Stimulated activated CD8-positive, alpha-beta memory T cell treated with anti-CD3 and anti-CD28 coated beads, Interleukin-2, amount 100 ng/mL, for 1 hour (primary cell): ENCODE data around the gene GPC6.

Experiments
- DNase-seq, 2 donors: peaks; one replicate each; pipeline ENCODE4 v3.0.0-alpha.2; 2020; ENCODE audit warnings: low read depth in 2 of 2

The GPC6 gene

DNA sequence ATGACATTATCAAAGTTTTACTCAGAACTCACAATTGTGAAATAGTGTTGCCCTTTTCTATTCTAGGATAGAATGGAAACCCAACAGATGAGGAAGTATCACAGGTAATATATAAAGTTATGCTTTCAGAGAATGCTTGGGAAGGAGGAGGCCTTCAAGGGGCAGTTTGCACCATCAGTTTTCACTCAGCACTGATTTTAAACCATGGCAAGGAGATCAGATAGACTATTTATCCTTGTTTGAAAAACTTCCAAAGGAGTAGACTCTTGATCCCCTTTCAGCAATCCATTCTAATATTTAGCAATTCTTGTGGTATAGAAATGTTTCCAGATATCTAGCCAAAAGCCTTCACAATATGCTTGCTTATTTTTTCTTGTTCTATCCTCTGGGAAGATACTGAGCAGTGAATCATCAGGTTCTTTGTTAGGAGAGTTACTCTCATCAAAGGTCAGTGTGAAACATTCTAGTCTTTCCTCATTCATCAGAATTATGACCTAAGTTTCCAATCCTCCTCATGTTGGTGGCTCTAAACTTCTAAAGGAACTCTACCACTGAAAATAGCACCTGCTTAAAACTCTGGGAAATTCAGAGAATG lies 3.8 kb downstream of the GPC6 start:
- no peak for DNase-seq

DNA sequence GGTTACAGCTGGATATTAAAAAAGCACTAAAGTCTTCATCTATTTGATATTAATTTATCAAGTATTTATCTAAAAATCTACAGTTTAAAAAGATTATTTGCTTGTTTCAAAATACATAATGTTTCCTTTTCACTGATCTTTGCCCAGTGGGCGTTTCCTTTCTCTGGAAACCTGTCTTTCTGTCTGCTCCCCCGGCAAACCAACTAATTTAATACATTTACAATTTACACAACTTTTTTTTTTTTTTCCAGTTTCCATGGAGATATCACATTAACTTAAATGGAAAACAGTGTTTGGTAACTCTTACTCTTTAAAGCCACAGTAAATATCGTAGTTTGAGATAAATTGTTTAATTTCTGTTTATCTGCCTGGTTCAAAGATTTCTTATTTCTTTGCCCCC lies 5.3 kb downstream of the GPC6 start:
- DNase-seq, result no peak

GRCh38 chr13:93233997-93234416 lies 7.4 kb downstream of the GPC6 start:
- DNase-seq, result no peak

GRCh38 chr13:93234459-93234858 lies 7.9 kb downstream of the GPC6 start:
- DNase-seq, result no peak

DNA sequence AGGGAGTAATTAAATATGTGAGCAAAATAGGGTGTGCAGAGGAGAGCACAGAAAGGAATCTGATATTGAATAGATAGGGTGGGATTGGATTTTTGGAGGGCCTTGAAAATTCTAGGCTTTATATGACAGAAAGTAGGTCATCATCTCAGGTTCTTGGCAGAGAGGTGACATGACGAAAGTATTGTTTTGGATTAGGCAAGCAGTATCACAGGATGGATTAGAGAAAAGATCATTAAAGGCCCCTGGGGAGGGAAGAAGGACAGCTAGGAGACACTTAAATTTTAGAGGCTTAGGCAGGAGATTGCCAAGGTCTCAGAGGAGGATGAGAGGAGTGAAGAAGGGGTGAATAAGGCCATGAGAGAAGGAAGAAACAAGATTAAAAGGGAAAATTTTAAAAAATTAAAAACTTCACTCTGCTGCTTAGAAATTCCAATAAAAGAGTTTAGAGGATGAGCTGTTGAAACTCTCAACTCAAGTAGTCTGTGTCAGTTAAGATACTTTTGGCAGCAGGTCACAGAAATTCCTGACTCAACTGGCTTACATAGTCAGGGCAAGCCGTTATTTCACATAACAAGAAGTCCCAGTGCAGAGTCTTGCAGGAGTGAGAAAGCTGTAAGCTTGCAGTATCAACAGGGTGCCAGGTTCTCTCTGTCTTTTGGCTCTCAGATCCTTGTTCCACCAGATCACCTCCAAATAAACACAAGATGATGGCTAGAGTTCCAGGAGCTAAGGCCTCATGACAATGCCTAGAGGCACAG lies 8.8 kb downstream of the GPC6 start:
- DNase-seq, result no peak

GRCh38 chr13:93238711-93239110 lies 12.1 kb downstream of the GPC6 start:
- DNase-seq, result no peak

GRCh38 chr13:93243375-93244063 lies 16.9 kb downstream of the GPC6 start:
- DNase-seq, result no peak

- DNase-seq, result no peak
Measured at GRCh38 chr13:93244141-93244917, 17.7 kb downstream of the GPC6 start.

DNA sequence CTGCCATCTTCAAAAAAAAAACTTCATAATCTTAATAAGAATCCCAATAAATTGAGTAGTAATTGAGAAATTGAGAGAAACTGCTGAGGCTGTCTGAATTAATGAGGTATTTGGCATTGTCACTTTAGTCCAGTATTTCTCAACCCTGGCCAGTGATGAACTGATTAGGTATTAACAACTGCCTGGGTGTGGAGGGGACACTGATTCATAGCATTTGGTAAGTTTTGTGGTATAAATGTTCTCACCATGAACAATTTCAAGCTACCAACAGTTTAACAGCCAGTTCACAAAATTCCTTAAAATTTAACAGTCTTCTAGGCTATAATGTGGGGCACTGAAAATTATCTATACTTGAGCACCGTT lies 18.3 kb downstream of the GPC6 start:
- DNase-seq, result no peak

- no peak for DNase-seq
Measured at GRCh38 chr13:93246069-93246468, 19.5 kb downstream of the GPC6 start.

GRCh38 chr13:93248627-93249047 lies 22.0 kb downstream of the GPC6 start:
- no peak for DNase-seq

DNA sequence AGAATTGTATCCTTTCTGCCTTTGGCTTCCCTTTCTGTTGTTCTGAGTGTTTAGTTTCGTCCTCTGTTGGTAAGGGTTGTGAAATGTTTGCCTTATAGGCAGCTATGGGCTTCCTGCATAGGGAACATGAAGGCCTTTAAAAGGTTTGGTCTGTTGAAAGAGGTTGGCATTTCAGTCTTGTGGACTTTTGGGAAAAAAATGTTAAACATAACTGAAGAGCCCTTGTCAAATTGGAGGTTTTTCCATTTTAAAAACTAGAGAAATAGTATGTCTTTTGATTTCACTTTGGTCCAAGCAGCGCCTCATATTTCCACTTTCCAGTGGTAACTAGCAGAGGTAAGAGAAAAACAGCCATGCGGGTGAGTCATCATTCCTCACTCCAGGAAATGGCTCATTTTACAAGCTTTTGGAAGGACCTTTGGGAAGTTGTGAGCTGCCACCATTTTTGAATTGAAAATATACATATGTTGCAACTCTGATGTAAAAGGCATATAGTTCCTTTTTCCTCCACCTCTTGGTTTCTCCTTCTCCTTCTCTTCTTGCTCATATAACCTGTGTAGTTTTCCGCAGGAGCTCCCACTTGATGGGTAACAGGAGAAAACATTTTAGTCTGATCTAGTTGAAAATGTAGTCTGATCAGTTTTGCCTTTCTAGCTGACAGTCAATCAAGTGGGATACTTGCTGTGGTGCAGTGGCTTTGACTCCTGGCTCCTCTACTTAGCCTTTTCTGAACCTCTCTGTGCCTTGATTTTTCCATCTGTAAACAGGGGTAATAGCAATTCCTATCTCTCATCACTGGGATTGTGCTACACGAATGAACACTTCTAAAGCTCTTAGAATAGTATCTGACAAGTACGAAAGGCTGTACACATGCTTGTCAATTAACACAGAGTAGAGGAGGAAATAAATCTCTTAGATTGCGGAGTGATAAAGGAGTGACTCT lies 23.0 kb downstream of the GPC6 start:
- DNase-seq, result no peak

- DNase-seq, result no peak
Measured at GRCh38 chr13:93254775-93255174, 28.2 kb downstream of the GPC6 start.

- DNase-seq, result no peak
Measured at GRCh38 chr13:93256998-93257397, 30.4 kb downstream of the GPC6 start.

- no peak for DNase-seq
Measured at GRCh38 chr13:93259527-93260080, 33.0 kb downstream of the GPC6 start.

DNA sequence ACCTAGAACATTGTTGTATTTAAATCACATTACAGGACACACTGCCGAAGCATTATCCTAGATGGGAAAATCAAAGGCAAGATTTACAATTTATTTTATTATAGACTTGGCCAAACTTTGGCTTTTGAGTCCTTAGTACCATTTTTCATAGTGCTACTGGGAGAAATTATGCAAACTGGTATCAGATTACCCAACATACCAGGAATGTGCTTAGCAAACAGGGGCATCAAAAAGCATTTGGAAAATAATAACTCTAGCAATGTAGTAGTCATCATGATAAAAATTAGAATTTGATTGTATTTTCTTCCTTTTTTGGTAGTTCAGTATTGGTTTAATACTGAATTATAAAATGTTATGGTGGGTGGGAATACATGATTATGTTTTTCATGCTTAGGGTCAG lies 34.0 kb downstream of the GPC6 start:
- no peak for DNase-seq

DNA sequence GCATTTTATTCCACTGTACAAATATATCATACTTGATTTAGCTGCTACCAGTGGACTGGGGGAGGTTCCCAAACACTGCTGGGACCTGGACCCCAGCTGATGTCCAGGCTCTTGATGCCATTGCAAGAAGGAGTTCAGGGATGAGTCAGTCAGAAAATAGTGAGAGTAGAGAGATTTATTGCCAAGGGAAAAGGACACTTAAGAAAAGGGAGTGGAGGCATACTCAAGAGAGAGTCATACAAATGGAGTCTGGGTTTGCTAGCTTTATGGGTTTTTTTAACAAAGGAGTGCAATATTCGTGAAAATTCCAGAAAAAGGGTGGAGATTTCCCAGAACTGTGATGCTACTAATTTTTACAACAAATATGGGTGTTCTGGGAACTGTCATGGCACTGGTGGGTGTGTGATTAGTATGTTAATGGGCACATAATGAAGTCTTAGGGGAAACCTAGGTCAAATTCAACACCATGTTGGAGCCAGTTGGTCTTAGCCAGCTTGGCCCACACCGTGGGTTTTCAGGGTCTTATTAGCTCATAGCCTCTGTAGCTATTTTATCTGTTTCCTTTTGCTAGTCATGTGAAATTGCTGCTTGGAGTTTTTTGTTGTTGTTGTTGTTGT lies 36.2 kb downstream of the GPC6 start:
- DNase-seq, result no peak

- DNase-seq, result no peak
Measured at GRCh38 chr13:93264876-93265275, 38.3 kb downstream of the GPC6 start.

GRCh38 chr13:93265800-93266199 lies 39.2 kb downstream of the GPC6 start:
- DNase-seq, result no peak

DNA sequence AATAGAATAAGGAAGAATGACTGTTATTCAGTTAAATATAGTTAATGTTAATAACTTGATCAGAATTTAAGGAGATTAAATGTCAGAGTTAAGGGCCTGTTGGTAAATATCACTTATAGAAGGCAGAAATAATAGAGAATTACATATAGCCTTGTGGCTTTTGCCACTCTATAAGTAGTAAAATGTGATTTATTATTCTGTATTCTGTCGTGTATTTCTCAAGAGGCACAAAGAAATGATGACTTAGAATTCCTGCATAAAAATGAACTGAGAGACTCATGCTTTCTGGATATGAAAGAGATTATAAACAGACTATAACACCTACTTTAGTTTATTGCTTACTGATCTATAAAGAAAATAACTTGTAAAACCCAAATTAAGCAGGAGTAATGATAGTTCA lies 40.1 kb downstream of the GPC6 start:
- DNase-seq, result no peak
